IMR-90 (cell line): ENCODE data around the gene GRAMD4. TPM values are rescaled to one million over a fixed set of nuclear protein-coding genes. Genes with fewer than 3 reads are reported as not detected.

Source experiments
- ATAC-seq: fragments of 200-7000 bp; cut with Tn5 transposase; 2 replicates; pipeline ENCODE4 v1.9.1; 2020; ENCODE audit warnings: low read depth, mild to moderate bottlenecking, moderate library complexity
- BruUV-seq: library from RNA; stranded (reverse); fragments of 400-500 nt; replicated peaks from 2 replicates; lab custom pipeline; 2021; lab: Mats Ljungman, UMichigan
- CTCF ChIA-PET: fragments of 300-600 bp; formaldehyde crosslinking; extraction: SDS; loops from one replicate; lab custom pipeline; 2021; ENCODE audit warnings: antibody characterized with exemption; lab: Yijun Ruan, JAX
- POLR2A ChIA-PET: fragments of 300-600 bp; sonication (Branson Sonifier 250); formaldehyde crosslinking; loops from one replicate; lab custom pipeline; 2022; ENCODE audit warnings: antibody characterized with exemption; ENCODE audit not compliant: unreplicated experiment; lab: Charles Lee
- DNase-seq: peaks from one replicate; pipeline ENCODE4 v3.0.0; 2013
- H2AFZ ChIP-seq: replicated peaks from 2 replicates; pipeline ENCODE3; 2013; ENCODE audit warnings: low read length, mild to moderate bottlenecking; ENCODE audit not compliant: poor library complexity
- H2AK5ac ChIP-seq: 2 replicates; pipeline ENCODE4 v1.6.1; 2013; ENCODE audit warnings: low read depth, low read length, inconsistent platforms
- H2AK9ac ChIP-seq: replicated peaks from 2 replicates; pipeline ENCODE3; 2013; ENCODE audit warnings: mild to moderate bottlenecking, low read depth, low read length, moderate library complexity; ENCODE audit not compliant: poor library complexity
- H2BK120ac ChIP-seq: 2 replicates; pipeline ENCODE4 v1.6.1; 2013; ENCODE audit warnings: low read depth, low read length, inconsistent platforms
- H2BK15ac ChIP-seq: 3 replicates; pipeline ENCODE4 v1.6.1; 2013; ENCODE audit warnings: low read depth, low read length, inconsistent platforms
- H2BK20ac ChIP-seq: 2 replicates; pipeline ENCODE4 v1.6.1; 2013; ENCODE audit warnings: low read depth, mild to moderate bottlenecking, inconsistent platforms, low read length, moderate library complexity
- H2BK5ac ChIP-seq: 2 replicates; pipeline ENCODE4 v1.6.1; 2013; ENCODE audit warnings: mild to moderate bottlenecking, low read depth, low read length, inconsistent platforms; ENCODE audit not compliant: poor library complexity, severe bottlenecking
- H3K14ac ChIP-seq: replicated peaks from 2 replicates; pipeline ENCODE4 v1.6.1; 2013; ENCODE audit warnings: low read depth, low read length, inconsistent platforms
- H3K18ac ChIP-seq: 2 replicates; pipeline ENCODE4 v1.6.1; 2013; ENCODE audit warnings: low read depth, low read length, control low read depth
- H3K23ac ChIP-seq: 2 replicates; pipeline ENCODE4 v1.6.1; 2013; ENCODE audit warnings: low read depth, low read length, inconsistent platforms
- H3K27ac ChIP-seq: 2 replicates; pipeline ENCODE4 v1.5.1; 2013; ENCODE audit warnings: mild to moderate bottlenecking, control low read depth, low read length; ENCODE audit not compliant: insufficient read depth
- H3K27me3 ChIP-seq: 2 replicates; pipeline ENCODE4 v1.6.1; 2013; ENCODE audit warnings: low read length; ENCODE audit not compliant: control insufficient read depth, insufficient read depth
- H3K36me3 ChIP-seq: 2 replicates; pipeline ENCODE4 v1.6.1; 2013; ENCODE audit warnings: low read length, mixed read lengths; ENCODE audit not compliant: control insufficient read depth, insufficient read depth
- H3K4ac ChIP-seq: 2 replicates; pipeline ENCODE4 v1.6.1; 2013; ENCODE audit warnings: low read depth, low read length, inconsistent platforms
- H3K4me1 ChIP-seq: 2 replicates; pipeline ENCODE4 v1.6.1; 2013; ENCODE audit warnings: low read length, mixed read lengths; ENCODE audit not compliant: control insufficient read depth, insufficient read depth
- H3K4me2 ChIP-seq: 2 replicates; pipeline ENCODE4 v1.6.1; 2013; ENCODE audit warnings: low read depth, mild to moderate bottlenecking, control low read depth, low read length, moderate library complexity
- H3K4me3 ChIP-seq: 2 replicates; pipeline ENCODE4 v1.5.1; 2013; ENCODE audit warnings: low read depth, mild to moderate bottlenecking, control low read depth, low read length, moderate library complexity; ENCODE audit not compliant: insufficient read depth
- H3K56ac ChIP-seq: 2 replicates; pipeline ENCODE4 v1.6.1; 2013; ENCODE audit warnings: low read length, inconsistent platforms; ENCODE audit not compliant: insufficient read depth; ENCODE audit errors: extremely low read depth
- H3K79me1 ChIP-seq, 2 experiments: 2 replicates each; pipeline ENCODE4 v1.6.1; 2013; ENCODE audit warnings: low read length in 2 of 2, inconsistent platforms in 1 of 2, low read depth in 1 of 2
- H3K9ac ChIP-seq: 2 replicates; pipeline ENCODE4 v1.6.1; 2013; ENCODE audit warnings: low read depth, low read length, control low read depth
- H3K9me1 ChIP-seq: 2 replicates; pipeline ENCODE4 v1.6.1; 2013; ENCODE audit warnings: low read length, inconsistent platforms; ENCODE audit not compliant: insufficient read depth
- H3K9me3 ChIP-seq: 2 replicates; pipeline ENCODE4 v1.6.1; 2013; ENCODE audit warnings: low read length; ENCODE audit not compliant: control insufficient read depth, insufficient read depth
- H4K20me1 ChIP-seq: 2 replicates; pipeline ENCODE4 v1.6.1; 2013; ENCODE audit warnings: low read length, inconsistent platforms; ENCODE audit not compliant: insufficient read depth
- H4K5ac ChIP-seq: 2 replicates; pipeline ENCODE4 v1.6.1; 2013; ENCODE audit warnings: mild to moderate bottlenecking, low read depth, low read length, control low read depth
- H4K8ac ChIP-seq, 2 experiments: 2 replicates each; pipeline ENCODE4 v1.6.1; 2013; ENCODE audit warnings: low read depth in 2 of 2, low read length in 2 of 2, control low read depth in 1 of 2, inconsistent platforms in 1 of 2
- H4K91ac ChIP-seq: 2 replicates; pipeline ENCODE4 v1.6.1; 2013; ENCODE audit warnings: low read depth, low read length, inconsistent platforms; ENCODE audit not compliant: insufficient read depth
- BHLHE40 ChIP-seq: fragments of 150-350 bp; IDR thresholded peaks from 2 replicates; pipeline ENCODE4 v1.6.1; 2016; ENCODE audit warnings: mild to moderate bottlenecking, low read depth, low read length
- CEBPB ChIP-seq: IDR thresholded peaks from 2 replicates; pipeline ENCODE4 v1.6.1; 2012; ENCODE audit warnings: low read depth, low read length, improper control_type of control experiment
- CHD1 ChIP-seq: IDR thresholded peaks from 2 replicates; pipeline ENCODE4 v1.6.1; 2012; ENCODE audit warnings: low read depth, low read length, improper control_type of control experiment
- FOS ChIP-seq: fragments of 150-350 bp; IDR thresholded peaks from 2 replicates; pipeline ENCODE4 v1.6.1; 2016; ENCODE audit warnings: low read depth, low read length
- MAZ ChIP-seq: IDR thresholded peaks from 2 replicates; pipeline ENCODE4 v1.6.1; 2012; ENCODE audit warnings: low read depth, mild to moderate bottlenecking, low read length, improper control_type of control experiment, moderate library complexity, borderline replicate concordance
- SMC3 ChIP-seq: fragments of 150-350 bp; IDR thresholded peaks from 2 replicates; pipeline ENCODE4 v1.6.1; 2016; ENCODE audit warnings: low read depth, mild to moderate bottlenecking, antibody characterized with exemption, low read length, moderate library complexity
- WGBS, 2 experiments: methylation state at CpG; one replicate each; pipeline versions ENCODE4 v1.1.5 to v1.1.7; 2013; ENCODE audit warnings: missing lambda C conversion rate in 2 of 2; ENCODE audit not compliant: insufficient read length in 1 of 2; ENCODE audit errors: extremely low coverage in 2 of 2; 5-methylcytosine and 5-hydroxymethylcytosine counted together
- dilution Hi-C: fragments of 300-500 bp; cut with HindIII; formaldehyde crosslinking; loops from one replicate; pipeline ENCODE4 v1.14.3; 2018; ENCODE audit warnings: low sequenced_read_pairs; ENCODE audit not compliant: unreplicated experiment
- in situ Hi-C: fragments of 300-500 bp; cut with MboI; formaldehyde crosslinking; loops from 3 replicates; pipeline ENCODE4 v1.14.3; 2019; ENCODE audit warnings: low sequenced_read_pairs, inconsistent platforms, mixed read lengths
- intact Hi-C: fragments of 100-400 bp; cut with micrococcal nuclease; formaldehyde crosslinking; loops from 2 replicates; pipeline ENCODE4 v1.10.0; 2022
- polyA plus RNA-seq, 3 experiments: library from polyadenylated mRNA; depleted of rRNA; stranded (reverse); fragments of >200 nt; gene quantifications; 2 replicates each; pipeline ENCODE4 v1.2.3, GENCODE V29; 2012; ENCODE audit warnings: low replicate concordance in 1 of 3
- total RNA-seq: library from RNA; depleted of rRNA; stranded (reverse); fragments of >200 nt; gene quantifications from 2 replicates; pipeline ENCODE4 v1.2.3, GENCODE V29; 2012
- TF ChIP-seq, protein P1 (sequence below): conservative IDR thresholded peaks from 2 replicates; pipeline ENCODE4 v1.5.1; 2012; ENCODE audit warnings: mild to moderate bottlenecking, low read depth, low read length, improper control_type of control experiment

The GRAMD4 gene
- total and polyA plus RNA-seq, 2 of the 4 experiments (the other 2 are of a cell fraction): 2.7 to 5.8 TPM

DNA sequence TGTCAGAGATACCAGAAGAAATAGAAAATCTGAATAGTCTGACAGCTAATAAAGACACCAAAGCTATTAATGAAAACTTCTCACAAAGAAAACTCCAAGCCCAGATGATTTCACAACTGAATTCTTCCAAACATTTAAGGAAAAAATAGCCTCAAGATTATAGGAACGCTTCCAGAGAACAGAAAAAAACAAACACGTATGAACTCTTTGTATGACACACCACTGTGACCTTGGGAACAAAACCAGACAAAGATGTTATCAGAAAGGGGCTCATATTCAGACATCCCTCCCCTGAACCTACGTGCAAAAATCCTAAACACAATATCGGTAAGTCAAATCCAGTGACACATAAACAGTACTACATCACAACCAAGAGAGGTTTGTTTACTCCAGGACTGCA, 94.4 kb downstream of the GRAMD4 start:
- Histone ChIP-seq H3K4ac (no peak overlapping the region), H4K8ac (no peak overlapping the region), H3K27ac (no peak overlapping the region), H2AK5ac (no peak overlapping the region), H2BK120ac (no peak overlapping the region), H4K20me1 (peaks cover 20% of the 10 kb centered on the region), H3K9me1 (peaks cover 9% of the 10 kb centered on the region), H3K27me3 (no peaks in the 10 kb centered on the region), H2BK15ac (no peak overlapping the region), H4K91ac (no peak overlapping the region), H3K36me3 (peaks cover 49% of the 10 kb centered on the region), H2AFZ (no peak overlapping the region), H3K14ac (no peak overlapping the region), H3K79me1 (peaks cover 18 to 47% of the 10 kb centered on the region in 2 experiments), H3K9me3 (no peaks in the 10 kb centered on the region), H3K18ac (no peak overlapping the region; the same call in 1 of the 2 replicates), H3K23ac (no peak overlapping the region), H3K4me2 (peak overlapping the region; percentile 79), H2AK9ac (no peak overlapping the region), H3K56ac (no peak overlapping the region), H3K9ac (no peak overlapping the region), H4K5ac (no peak overlapping the region), H3K4me1 (peaks cover 11% of the 10 kb centered on the region), H2BK5ac (peak overlapping the region; percentile 3), H2BK20ac (no peak overlapping the region), H3K4me3 (no peak overlapping the region)
- peak; percentile 57 for DNase-seq
- peak; percentile 74 for ATAC-seq
- POLR2A ChIA-PET: no interaction called here
- WGBS, 2 experiments: 40% methylated on average over 1 of the region's 4 CpGs; no CpG with 5 or more reads in 1 of the 2 experiments
- CTCF ChIA-PET: no interaction called here
- no TSS peak for BruUV-seq
- dilution Hi-C loops: no loop called here
- in situ Hi-C loops: no loop called here
- intact Hi-C loops: no loop called here
- TF ChIP-seq MAZ (no peak), FOS (no peak), BHLHE40 (no peak), CEBPB (peak; percentile 73), CHD1 (no peak), SMC3 (no peak)
- TF ChIP-seq, protein P1, sequence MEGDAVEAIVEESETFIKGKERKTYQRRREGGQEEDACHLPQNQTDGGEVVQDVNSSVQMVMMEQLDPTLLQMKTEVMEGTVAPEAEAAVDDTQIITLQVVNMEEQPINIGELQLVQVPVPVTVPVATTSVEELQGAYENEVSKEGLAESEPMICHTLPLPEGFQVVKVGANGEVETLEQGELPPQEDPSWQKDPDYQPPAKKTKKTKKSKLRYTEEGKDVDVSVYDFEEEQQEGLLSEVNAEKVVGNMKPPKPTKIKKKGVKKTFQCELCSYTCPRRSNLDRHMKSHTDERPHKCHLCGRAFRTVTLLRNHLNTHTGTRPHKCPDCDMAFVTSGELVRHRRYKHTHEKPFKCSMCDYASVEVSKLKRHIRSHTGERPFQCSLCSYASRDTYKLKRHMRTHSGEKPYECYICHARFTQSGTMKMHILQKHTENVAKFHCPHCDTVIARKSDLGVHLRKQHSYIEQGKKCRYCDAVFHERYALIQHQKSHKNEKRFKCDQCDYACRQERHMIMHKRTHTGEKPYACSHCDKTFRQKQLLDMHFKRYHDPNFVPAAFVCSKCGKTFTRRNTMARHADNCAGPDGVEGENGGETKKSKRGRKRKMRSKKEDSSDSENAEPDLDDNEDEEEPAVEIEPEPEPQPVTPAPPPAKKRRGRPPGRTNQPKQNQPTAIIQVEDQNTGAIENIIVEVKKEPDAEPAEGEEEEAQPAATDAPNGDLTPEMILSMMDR: no peak
